Activated effector memory CD4-positive, alpha-beta T cell treated with Interleukin-2 at 50 U/mL for 16 hours (primary cell): ENCODE data around the gene ALOX12.
"Not testable (repeated sequence)": the region's sequence is repeated elsewhere in the genome, so short reads cannot be mapped to it uniquely, and the experiment has no call there.

ENCODE experiments used
- DNase-seq: peaks from one replicate; pipeline ENCODE4 v3.0.0-alpha.2; 2020

ALOX12 gene

DNA sequence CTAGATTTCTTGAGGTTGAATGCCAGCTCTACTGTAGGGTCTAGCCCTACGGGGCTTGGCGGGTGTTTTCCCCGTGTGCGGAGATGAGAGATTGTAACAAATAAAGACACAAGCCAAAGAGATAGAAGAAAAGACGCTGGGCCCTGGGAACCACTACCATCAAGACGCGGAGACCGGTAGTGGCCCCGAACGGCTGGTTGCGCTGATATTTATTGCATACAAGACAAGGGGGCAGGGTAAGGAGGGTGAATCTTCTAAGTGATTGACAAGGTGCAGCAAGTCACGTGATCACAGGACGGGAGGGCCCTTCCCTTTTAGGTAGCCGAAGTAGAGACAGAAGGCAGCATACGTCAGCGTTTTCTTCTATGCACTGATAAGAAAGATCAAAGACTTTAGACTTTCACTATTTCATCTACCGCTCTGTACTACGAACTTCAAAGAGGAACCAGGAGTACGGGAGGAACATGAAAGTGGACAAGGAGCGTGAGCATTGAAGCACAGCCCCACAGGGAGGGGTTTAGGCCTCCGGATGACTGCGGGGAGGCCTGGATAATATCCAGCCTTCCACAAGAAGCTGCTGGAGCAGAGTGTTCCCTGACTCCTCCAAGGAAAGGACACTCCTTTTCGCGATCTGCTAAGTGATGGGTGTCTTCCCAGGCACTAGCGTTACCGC is 51.0 kb downstream of the ALOX12 start:
- DNase-seq = peak; percentile 59

GRCh38 chr17:7047566-7047965 is 51.7 kb downstream of the ALOX12 start:
- no peak for DNase-seq

- DNase-seq = no peak
These were observed 53.1 kb downstream of the ALOX12 start for GRCh38 chr17:7048968-7049367.

DNA sequence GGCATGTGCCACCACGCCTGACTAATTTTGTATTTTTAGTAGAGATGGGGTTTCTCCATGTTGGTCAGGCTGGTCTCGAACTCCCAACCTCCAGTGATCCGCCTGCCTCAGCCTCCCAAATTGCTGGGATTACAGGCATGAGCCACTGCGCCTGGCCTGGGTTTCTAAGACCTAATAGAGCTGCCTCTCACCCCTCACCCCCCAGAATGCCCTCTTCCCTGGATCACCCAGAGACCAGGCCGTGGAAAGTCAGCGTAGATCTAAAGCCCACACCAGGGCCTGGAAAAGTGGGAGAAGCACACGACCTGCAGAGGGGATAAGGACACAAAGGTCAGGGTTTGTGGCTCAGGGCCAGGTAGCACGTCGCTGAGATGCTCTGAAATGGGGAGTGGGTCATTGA is 54.7 kb downstream of the ALOX12 start:
- DNase-seq = not testable (repeated sequence)

- DNase-seq = no peak
These were observed 60.5 kb downstream of the ALOX12 start for GRCh38 chr17:7056386-7056785.

DNA sequence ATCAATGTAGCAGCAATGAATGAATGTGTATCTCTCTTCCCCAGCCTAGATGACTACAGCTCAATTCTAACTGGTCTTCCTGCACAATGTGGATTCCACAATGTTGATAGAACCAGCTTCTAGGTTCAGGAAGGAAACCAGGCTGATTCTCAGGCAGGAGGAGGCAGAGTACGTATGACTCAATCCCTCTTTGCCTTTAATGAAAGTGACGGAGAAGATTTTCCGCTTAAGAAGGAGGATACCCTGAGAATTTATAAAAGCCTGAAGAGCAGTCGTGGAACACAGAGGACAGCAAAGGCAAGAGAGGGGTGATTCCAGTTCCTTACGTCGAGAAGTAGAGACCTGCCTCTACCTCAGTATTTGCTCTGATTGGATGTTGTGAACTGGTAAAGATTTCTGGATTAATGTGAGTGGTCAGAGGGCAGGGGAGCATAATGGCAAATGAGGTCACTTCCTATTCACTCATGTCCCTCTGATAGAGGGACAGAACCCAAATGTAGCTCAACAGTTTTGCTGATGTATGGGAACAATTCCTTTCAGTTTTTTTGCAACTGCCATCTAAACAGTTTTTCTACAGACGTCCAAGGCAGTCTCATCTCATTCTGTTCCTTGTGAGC is 63.1 kb downstream of the ALOX12 start:
- DNase-seq = no peak
